Fibroblast of gingiva (primary cell): ENCODE results near the gene HDAC10.

Experiments used
- DNase-seq: peaks from one replicate; pipeline ENCODE4 v3.0.0-alpha.2; 2011; ENCODE audit warnings: low read depth

The HDAC10 gene

DNA sequence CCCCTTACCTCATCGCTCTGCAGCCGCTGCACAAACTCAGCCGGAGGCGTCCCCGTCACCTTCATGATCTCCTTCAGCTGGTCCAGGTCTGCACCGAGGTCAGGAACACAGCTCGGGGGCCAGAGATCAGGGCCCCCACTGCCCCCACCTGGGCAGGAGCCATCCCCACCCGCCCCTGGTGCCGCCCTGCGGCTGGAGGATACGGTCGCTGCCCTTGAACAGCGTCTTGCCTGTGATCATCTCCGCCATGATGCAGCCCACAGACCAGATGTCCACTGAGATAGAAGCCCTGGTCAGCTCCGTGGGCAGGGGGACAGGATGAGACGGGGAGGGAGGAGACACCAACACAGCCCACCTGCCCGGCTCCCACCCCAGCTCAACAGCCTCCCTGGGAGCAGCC, 4.5 kb upstream of the HDAC10 start:
- no peak for DNase-seq

DNA sequence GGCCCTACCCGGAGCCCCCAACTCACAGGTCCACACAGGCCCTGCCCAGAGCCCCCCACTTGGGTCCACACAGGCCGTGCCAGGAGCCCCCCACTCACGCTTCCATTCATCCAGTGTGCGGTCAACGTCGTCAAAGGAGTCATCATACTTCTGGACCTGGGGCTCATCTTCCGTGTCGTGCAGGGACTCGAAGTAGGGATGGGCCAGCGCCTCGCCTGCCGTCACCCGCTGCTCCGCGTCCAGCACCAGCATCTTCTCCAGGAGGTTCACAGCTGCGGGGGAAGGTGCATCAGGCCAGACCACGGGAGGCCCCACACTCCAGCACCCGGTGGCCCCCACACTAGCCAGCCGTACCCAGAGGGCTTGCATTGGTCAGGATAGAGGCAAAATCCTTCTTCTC, 4.0 kb upstream of the HDAC10 start:
- no peak for DNase-seq

DNA sequence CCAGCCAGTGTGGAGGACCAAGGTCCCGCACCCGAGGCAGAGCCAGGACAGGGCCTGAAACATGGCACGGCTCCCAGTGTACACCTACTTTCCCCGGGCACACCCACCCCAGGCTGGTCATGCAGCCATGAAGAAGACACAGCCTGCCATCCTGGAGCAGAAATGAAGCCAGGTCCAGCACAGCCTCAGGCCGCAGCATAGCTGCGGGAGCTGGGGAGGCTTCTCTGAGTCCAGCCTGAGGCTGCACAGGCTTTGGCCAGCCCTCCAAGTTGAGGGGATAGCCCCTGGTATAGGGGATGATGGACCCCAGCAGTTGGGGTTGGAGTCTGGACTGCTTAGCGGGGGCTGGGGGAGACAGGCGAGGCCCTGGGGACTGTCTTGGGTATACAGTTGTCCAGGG, 2.9 kb upstream of the HDAC10 start:
- no peak for DNase-seq

DNA sequence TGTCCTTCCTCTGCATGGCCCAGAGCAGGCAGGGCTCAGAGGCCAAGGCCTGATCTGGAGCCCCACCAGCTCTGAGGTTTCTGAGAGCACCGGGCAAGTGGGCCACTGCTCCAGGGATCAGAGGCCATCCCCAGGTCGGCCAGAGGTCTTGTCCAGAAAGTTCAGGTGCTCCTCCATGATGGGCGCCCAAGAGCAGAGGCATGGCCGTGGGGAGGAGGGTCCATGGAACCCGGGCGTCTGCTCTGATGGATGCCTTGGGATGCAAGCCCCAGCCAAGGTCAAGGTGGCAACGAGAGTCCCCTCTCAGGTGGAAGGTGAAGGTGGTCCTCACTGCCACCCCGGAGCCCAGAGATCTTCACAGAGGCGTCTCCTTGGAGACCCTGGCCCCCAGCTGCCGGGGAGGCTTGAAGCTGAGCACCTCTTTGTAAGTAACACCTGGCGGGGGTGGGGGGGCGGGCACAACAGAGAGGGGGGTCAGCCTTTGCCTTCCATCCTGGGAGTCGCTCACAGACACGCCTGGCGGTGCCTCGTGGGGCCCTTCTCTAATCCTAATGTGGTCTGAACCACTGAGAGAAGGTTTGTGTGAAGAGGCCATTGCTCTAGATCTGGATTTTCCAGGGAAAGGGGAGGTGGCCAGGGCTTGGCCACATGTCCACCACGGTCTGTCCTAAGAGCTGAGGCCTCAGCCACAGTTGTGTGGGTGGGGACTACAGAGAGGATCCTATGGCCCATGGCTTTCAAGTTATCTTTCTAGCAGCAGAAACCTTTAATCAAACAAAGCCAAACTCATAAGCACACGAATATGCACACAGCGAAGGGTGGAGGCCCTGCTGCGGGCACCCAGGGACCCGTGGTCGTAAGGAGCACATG, 2.2 kb upstream of the HDAC10 start:
- no peak for DNase-seq

DNA sequence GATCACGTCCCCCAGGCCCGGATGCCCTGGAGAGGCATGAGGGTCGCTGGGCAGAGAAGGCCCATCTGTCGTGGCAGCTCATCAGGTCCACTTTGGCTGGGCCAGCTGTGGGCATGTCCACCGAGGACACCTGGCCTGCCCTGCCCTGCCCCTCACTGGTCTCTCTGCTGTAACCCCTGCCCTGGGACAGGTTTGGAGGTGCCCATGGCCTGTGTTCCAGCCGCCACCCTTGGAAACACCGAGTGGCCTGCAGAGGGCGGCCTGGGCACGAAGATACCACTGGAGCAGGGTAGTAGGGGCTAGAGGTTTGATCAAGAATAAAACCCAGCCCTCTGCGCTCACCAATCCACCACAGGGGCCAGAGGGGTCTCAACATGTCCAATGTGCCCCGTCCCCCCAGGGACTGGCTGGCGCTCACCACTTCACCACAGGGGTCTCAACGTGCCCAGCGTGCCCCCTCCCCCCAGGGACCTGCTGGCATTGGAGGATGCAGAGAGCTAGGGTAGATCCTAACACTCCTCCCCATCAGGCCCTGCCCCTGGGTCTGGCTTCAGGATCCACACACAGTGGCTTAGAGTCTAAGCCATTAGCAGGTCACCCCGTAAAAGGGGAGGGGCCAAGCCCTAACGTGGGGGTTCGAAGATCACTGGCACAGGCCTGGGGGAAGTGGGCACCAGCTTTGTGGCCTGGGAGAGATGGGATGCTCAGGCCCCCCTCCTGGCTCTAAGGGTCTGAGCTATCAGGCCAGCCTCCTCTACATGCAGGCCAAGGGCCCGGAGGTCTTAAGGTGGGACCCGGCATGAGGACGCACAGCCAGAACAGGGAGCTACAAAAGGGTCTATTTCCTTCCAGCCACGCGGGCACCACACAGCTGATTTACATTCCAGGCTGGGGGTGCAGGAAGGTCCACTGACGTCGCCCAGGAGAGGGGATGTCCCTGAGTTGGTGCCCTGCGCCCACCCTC, 1.3 kb upstream of the HDAC10 start:
- peak; percentile 55 for DNase-seq

DNA sequence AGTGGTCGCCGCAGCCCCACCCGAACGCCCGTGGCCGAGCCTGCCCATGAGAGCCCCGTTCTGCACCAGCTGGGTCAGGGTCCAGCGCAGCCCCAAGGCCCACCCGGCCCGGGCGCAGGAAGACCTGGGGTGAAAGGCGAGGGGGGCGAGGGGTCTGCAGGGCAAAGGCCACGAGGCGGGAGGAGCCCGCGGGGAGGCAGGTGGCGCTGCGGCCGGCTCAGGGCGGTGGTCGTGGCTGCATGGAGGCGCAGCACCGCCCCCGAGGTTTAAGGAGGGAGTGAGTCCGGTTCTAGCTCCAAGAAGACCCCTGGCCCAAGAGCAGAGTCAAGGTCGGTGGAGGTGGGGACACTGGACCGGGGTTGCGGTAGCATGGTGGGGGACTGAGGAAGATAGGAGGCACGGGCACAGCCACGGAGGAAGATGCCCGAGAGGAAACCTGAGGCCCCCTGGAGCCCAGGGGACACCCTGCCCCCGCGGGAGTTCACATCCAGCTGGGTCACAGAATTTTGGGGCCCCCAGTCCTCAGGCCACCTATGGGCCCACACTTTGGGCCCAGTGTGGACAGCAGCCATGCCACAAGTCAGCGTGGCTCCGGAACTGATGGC, 514 bp upstream of the HDAC10 start:
- no peak for DNase-seq

DNA sequence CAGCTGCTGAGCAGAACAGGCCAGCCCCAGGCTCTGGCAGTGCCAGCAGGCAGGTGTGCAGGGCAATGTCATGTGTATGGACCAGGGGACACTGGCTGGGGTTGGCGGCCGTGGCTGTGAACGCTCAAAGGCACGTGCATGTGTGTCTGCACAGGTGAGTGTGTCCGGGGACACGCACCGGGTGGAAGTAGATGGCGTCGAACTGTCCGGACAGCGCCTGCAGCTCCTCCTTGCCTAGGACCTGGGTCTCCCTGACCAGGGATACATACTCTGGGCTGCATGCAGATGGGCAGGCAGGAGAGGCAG, 863 bp downstream of the HDAC10 start:
- no peak for DNase-seq

DNA sequence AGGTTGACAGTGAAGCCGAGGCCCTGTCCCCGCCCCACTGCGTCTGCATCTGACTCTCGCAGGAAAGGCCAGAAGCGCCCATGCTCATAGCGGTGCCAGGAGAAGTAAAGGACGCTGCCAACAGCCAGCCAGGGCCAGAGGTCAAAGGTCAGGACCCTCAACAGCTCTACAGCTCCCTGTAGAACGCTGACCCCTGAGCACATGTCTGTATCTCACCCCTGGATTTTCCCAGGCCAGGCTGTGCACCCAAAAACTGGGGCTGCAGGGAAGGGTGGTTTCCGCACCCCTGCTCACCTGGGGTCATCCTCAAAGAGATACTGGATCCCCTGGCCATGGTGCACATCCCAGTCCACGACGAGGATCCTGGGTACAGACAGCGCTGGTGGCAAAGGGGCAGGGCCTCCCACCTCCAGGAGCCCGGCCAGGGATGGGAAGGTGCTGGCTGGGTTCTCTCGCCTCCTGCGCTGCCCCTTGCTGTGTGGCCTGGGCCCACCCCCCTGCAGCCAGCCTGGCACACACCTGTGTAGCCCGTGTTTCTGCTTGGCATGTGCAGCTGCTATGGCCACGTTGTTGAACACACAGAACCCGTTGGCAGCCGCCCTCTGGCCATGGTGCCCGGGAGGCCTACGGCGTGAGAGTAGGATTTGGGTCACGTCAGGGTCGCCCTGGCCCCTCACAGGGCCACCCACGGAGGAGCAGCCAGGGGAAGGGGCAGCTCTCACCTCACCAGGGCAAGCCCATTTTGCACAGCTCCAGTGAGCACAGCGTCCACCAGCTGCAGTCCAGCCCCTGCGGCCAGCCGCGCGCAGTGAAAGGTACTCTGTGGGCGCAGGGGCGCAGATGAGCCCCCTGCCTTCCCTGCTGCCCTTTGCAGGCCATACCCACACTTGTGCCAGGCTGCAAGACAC, 1.5 kb downstream of the HDAC10 start:
- DNase-seq = no peak

DNA sequence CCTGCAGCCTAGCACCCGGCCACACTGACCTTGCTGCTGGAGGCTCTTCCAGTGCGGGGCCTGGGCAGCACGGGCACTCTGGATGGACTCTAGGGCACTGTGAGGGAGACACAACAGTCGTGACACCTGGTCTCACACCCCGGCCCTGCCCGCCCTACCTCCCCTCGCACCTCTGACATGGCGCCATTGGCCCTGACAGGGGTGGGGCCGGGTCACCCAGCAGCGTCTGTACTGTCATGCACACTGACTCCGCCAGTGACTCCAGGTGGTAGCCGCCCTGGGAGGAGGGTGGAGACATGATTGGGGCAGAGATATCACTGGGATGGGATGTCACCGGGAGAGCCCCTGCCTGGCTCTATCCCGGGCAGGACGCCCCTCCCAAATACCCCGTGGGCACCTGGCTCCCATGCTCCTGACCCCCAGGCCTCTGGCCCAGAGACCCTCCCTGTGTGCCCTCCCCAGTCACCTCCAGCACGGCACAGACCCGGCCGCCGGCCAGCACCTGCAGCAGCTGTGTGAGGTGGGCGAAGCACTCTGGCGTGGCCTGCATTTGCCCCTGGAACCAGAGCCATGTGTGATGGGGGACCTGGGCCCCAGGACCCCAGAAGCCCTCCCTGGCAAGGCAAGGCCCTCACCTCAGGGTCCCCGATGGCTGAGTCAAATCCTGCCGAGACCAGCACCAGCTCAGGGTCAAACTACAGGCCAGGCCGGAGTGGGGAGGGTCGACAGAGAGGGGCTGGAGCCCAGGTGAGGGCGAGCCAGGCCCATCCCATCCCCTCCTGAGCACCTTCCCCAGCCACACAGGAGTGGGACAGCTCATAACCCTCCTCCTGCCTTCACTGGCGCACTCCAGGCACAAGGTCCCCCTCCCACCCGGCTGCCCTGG, 2.6 kb downstream of the HDAC10 start:
- no peak for DNase-seq

DNA sequence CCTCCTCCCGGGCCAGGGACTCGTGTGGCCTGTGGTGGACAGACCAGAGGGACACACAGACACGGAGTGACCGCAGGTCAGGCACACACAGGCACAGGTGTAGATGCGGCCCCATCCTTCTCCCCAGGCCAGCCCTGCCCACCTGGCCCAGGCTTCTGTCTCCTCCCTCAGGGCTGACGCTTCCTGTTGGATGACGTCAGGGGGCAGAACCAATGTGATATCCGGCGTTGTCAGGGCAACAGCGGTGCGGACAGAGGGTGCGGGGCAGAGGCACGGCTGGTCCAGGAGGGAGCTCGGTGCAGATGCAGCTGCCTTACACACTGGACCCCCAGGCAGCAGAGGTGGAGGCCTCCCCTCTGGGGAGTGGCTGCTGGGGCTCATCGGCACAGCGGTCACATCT, 3.3 kb downstream of the HDAC10 start:
- peak; percentile 51 for DNase-seq

DNA sequence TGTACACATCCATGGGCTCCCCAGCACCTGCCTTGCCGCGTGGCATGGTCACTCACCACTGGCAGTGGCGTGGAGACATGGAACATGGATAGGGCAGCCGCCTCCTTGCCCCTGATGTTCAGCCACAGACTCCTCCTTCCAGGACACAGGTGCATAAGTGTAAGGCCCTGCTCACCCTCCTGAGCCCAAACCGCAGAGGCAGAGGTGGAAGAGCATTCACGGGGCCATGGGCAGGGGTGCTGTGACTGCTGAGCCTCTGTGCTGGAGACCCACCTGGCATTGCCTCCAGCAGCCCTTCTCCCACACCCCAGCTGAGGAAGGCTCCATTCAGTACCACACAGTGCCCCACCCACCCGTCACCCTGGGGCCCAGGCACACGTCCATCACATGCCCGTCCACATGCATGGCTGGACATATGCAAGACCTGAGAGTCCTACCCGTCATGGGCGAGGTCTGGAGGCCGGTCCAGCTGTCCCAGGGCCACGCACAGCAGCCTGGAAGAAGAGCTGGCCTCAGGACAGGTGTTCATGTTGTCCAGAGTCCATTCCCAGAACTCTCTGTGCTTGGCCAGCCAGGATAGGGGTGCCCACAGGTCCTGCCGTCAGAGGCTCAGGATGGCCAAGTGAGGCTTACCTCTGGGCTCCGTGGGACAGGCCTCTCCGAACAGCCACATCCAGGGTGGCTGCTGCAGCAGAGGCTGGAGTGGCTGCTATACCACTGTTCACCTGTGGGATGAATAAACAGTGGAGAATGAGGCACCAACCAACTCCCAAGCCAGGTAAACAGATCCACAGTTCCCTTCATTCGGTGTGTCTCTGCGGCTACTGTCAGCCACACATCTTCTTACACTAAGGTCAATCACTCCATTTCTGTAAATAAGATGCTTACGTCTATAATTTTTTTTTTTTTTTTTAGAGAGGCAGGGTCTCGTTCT, 4.6 kb downstream of the HDAC10 start:
- DNase-seq = no peak

DNA sequence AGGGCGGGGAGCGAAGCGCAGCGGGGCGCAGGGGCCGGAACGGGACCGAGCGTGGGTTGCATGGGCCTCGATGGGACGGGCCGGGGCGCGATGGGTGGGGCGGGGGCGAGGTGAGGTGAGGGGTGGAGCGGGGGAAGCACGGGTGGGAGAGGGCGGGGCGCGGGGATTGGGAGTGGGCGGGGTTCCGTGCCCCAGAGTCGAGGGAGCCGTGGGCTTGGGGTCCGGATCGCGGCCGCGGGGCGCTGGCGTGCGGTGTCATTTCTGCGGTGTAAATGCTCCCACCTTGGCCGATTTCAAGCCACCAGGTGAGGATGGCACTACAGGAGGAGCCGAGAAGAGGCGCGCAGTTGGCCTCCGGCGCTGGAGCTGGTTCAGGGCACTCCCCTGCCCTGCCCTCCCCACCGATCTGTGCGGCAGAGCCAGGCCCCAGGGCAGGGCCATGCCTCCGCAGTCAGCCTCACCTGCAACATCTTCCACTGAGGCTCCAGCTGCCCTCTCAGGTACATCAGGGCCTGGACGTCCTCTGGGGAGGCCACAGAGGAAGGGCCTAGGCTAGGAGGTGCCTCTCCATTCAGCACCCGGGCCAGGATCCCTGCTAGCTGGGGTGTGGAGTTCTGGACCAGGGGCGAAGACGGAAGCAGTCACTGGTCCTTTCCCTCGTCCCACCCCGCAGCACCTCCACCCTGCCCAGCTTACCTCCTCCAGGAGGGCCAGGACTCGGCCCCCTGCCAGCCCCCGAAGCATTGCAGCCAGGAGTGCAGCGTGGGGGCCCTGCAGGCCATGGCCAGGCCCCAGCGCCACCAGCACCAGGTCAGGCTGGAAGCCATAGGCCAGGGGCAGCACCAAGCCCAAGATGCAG, 5.6 kb downstream of the HDAC10 start:
- no peak for DNase-seq

DNA sequence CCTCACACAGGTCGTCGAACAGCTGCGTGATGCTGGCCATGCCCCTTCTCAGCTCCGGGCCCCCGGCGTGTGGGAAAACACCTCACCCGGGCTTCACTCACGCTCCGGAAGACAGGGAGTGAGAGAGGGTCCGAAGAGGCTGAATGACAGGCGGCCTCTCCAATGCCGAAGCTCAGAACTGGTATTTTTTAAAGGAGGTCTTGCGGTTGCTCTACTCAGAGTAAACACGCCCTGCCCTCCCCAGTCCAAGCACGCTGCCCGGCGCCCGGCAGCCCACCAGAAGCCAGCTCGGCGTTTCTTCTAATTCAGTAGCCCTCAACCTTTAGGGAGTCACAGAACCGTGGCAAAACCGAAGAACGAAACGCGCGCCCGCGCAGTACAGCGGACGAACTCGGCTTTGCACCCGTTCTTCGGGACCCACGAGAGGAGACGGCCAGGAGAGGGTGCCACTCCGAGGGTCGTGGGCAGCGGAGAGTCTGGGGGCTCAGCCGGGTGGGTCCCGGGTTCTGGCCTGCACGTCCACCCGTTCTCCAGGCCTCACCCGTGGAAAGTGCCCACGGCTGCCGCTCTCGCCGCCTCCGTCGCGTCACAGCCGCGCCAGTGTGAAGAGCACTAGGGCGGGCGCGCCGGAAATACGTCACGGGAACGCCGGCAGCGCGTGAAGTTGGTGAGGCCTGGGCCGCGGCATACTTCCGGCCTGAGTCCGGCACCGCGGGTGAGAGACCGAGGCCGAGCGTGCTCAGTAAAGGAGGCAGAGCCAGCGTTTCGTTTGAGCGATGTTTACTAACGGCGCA, 6.4 kb downstream of the HDAC10 start, which contains the start of gene TUBGCP6:
TSS of gene TUBGCP6 (minus strand) at position 604 of the 794 bp plus-strand sequence. CDS start at position 40, 564 bp downstream.
- DNase-seq = peak; percentile 88

DNA sequence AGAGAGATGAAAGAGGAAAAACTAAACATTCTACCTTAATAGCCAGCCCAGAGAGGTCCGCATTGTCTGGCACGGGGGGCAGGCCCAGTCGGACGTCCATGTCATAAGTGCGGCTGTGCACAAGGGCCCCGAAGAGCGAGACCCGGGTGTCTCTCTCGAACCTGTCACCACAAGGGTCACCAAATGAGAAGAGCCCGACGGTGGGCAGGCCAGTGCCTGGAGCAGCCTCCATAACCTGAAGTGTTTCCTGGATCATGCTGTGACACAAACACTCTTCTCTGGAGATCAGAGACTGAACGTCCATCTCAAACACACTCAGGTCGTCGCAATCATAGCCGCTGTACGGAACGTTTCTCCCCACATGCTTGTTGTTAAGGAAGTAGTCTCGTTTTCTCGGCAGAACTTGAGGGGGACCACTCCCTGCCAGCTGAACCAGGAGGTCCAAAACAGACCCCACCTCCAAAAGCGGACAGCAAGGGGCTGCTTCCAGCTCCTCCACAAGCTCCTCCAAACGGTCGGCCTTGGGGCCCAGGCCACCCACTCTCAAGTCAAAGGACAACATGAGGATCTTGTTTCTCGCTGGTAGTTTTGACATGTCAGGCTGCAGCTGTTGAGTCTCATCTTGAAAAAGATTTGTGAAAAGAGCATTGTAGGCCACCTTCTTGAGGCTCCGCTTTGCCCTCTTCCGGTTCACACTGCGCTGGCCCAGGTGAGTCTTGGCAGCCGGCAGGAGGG, 7.2 kb downstream of the HDAC10 start:
- DNase-seq = no peak

DNA sequence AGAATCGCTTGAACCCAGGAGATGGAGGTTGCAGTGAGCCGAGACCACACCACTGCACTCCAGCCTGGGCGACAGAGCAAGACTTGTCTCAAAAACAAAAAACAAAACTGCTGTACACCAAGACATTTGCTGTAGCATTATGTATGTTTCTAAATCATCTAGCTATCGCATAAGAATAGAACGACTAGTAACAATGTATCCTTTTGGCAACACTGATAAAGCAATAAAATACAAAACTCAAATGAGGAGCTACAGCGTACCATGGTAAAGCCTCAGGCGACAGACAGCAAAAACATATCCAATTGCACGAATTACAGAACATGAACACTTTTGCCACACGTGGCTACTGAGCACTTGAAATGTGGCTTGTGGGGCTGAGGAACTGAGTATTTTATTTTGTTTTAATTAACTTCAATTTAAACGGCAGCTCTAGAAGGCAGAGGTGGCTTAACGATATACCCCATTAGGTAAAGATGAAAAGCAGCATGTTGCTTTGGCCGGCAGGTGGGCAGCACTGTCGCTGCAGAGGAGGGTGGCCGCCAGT, 8.6 kb downstream of the HDAC10 start:
- DNase-seq = no peak

DNA sequence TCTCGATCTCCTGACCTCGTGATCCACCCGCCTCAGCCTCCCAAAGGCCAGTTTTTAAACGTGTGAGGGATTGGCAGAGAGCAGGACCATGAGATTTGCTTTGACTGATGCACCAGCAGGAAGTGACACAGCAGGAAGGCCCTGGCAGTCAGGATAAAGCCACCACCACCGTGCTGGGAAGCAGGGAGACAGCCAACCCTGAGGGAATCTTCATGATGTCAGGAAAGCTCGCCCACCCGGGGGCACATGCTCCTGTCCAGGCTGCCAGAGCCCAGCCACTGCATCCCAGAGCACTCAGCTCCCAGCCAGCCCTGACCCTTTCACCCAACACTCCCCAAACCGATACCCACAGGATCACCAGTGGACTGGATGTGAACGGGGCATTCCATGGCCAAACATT, 12.3 kb downstream of the HDAC10 start:
- no peak for DNase-seq
